ENCODE data around the gene ARHGAP6.

Gene ARHGAP6

DNA sequence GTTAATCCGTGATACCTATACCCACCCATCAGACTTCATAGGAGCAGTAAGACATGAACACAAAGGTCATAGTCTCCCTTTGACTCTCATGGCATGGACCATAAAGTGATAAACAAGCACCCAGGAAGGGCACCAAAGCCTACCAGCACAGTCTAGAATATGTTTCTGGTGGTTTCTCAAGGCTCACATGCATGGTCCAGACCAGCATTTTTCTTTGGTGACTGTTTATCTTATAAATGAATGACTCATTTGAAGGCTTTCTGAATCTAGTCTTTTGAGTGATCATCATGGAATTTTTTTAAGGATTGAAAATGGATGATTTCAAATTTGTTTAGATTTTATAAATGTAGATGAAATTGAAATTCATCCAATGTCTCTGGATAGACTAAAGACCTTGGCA is 404.5 kb downstream of the ARHGAP6 start:
- H3K4me3 ChIP-seq (ENCODE audit: low read length) = no peak overlapping the region
- DNase-seq (ENCODE audit: low read depth) = no peak
- TF ChIP-seq, protein P1, sequence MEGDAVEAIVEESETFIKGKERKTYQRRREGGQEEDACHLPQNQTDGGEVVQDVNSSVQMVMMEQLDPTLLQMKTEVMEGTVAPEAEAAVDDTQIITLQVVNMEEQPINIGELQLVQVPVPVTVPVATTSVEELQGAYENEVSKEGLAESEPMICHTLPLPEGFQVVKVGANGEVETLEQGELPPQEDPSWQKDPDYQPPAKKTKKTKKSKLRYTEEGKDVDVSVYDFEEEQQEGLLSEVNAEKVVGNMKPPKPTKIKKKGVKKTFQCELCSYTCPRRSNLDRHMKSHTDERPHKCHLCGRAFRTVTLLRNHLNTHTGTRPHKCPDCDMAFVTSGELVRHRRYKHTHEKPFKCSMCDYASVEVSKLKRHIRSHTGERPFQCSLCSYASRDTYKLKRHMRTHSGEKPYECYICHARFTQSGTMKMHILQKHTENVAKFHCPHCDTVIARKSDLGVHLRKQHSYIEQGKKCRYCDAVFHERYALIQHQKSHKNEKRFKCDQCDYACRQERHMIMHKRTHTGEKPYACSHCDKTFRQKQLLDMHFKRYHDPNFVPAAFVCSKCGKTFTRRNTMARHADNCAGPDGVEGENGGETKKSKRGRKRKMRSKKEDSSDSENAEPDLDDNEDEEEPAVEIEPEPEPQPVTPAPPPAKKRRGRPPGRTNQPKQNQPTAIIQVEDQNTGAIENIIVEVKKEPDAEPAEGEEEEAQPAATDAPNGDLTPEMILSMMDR (conservative IDR thresholded peaks at IDR 0.05; ENCODE audit: low read depth, low read length) = no peak

DNA sequence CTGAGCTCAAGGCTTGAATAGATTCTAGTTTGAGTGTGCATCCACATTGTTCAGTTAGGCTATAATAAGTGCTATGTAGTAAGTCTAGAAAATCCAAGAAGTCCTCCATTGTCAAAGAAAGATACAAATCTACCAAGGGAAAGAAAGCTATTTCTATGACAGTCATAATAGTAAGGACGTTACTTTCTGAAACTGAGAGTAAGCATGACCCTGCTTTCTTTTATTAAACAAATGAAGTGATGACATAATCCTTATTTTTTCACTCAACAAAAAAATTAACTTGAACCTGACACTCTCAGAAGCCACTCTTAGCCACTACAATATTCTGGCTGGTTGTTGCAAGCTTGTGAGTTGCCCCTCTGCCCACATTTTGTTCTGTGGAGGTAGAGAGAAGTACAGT is 406.3 kb downstream of the ARHGAP6 start:
- DNase-seq (ENCODE audit: low read depth) = no peak
- no peak overlapping the region for H3K4me3 ChIP-seq (ENCODE audit: low read length)
- TF ChIP-seq, protein P1 (conservative IDR thresholded peaks at IDR 0.05; ENCODE audit: low read depth, low read length) = no peak

DNA sequence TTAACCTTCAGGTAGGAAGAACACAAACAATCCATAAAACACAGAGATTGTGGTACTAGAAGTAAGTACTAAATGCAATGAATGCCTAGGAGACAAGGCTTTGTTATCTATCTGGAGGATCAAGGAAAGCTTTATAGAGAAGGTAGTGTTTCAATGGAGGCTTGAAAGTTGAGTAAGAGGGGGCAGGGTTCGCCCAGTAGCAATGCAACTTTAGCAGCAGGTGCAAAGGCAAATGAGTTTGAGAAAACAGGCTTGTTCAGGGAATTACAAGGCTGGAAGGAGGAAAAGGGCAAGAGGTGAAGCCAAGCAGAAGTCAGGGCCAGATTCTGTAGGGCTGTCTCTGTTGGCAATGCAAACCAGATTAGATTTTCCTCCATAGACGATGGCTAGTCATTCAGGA is 408.0 kb downstream of the ARHGAP6 start:
- H3K4me3 ChIP-seq (ENCODE audit: low read length) = no peak overlapping the region
- TF ChIP-seq, protein P1 (conservative IDR thresholded peaks at IDR 0.05; ENCODE audit: low read depth, low read length) = no peak
- DNase-seq (ENCODE audit: low read depth) = no peak

DNA sequence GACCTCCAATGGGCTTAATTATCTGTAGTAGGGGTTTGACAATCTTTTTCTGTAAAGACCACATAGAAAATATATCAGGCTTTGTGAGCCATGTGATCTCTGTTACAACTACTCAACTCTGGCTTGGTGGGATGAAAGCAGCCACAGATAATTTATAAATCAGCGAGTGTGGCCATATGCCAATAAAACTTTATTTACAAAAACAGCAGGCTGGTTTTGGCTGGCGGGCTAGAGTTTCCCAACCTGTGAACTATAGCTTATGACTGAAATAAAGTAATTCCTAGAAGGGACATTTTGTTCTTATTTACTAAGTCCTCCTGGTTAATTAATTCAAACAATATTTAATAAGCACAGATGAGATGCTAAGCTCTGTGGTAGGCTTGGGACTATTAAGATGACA is 408.4 kb downstream of the ARHGAP6 start:
- TF ChIP-seq, protein P1 (conservative IDR thresholded peaks at IDR 0.05; ENCODE audit: low read depth, low read length) = no peak
- DNase-seq (ENCODE audit: low read depth) = no peak
- no peak overlapping the region for H3K4me3 ChIP-seq (ENCODE audit: low read length)

- TF ChIP-seq, protein P1 (conservative IDR thresholded peaks at IDR 0.05; ENCODE audit: low read depth, low read length) = no peak
- DNase-seq (ENCODE audit: low read depth) = no peak
- H3K4me3 ChIP-seq (ENCODE audit: low read length) = no peak overlapping the region
Observed at GRCh38 chrX:11254417-11255109, 411.2 kb downstream of the ARHGAP6 start.

GRCh38 chrX:11244636-11245035 is 421.1 kb downstream of the ARHGAP6 start:
- TF ChIP-seq, protein P1 (conservative IDR thresholded peaks at IDR 0.05; ENCODE audit: low read depth, low read length) = no peak
- no peak overlapping the region for H3K4me3 ChIP-seq (ENCODE audit: low read length)
- DNase-seq (ENCODE audit: low read depth) = no peak

DNA sequence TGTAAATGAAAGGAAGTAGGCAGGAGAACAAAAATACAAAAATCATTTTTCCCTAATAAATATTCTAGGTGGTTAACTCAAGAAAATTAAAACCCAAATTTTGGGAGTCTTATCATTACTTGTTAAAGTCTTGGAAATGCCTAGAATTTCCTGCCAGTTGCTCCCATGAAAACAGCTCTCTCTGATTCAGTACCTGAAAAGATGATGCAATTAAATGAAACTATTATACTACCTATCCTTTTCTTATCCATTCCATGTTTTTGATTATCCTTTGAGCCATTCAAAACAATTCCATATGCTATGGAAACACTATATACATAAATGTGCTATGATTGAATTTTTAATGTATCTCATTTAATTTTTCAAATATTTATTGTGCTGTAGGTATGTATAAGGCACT is 423.0 kb downstream of the ARHGAP6 start:
- no peak for DNase-seq (ENCODE audit: low read depth)
- TF ChIP-seq, protein P1 (conservative IDR thresholded peaks at IDR 0.05; ENCODE audit: low read depth, low read length) = no peak
- no peak overlapping the region for H3K4me3 ChIP-seq (ENCODE audit: low read length)
